Keratinocyte (primary cell): Measurements from ENCODE around the gene FJX1. TPM values are rescaled to one million over a fixed set of nuclear protein-coding genes. Genes with fewer than 3 reads are reported as not detected.

ENCODE experiments used
- DNase-seq: peaks from one replicate; pipeline ENCODE4 v3.0.0-alpha.2; 2011; ENCODE audit warnings: low read depth, missing footprints, low spot score
- FAIRE-seq: peaks from 2 replicates; lab custom pipeline; 2011; peaks lifted over from hg19 to GRCh38; lab: Jason Lieb, UNC
- H2AFZ ChIP-seq: 2 replicates; pipeline ENCODE4 v1.6.0; 2012; ENCODE audit warnings: low read length, control low read depth, inconsistent platforms; ENCODE audit not compliant: control insufficient read depth
- H3K27ac ChIP-seq: 2 replicates; pipeline ENCODE4 v1.5.1; 2011; ENCODE audit warnings: low read length; ENCODE audit not compliant: control insufficient read depth, insufficient read depth
- H3K27me3 ChIP-seq: 3 replicates; pipeline ENCODE4 v1.6.0; 2011; ENCODE audit warnings: low read length; ENCODE audit not compliant: control insufficient read depth, insufficient read depth; ENCODE audit errors: extremely low read depth
- H3K36me3 ChIP-seq, 2 experiments: 2 replicates in 1 of 2; 3 replicates in 1 of 2; pipeline ENCODE4 v1.5.1; 2011; ENCODE audit warnings: low read length in 2 of 2, mild to moderate bottlenecking in 1 of 2; ENCODE audit not compliant: control insufficient read depth in 2 of 2, insufficient read depth in 2 of 2; ENCODE audit errors: extremely low read depth in 1 of 2
- H3K4me1 ChIP-seq: 3 replicates; pipeline ENCODE4 v1.5.1; 2011; ENCODE audit warnings: low read length; ENCODE audit not compliant: control insufficient read depth, insufficient read depth; ENCODE audit errors: extremely low read depth
- H3K4me2 ChIP-seq: 3 replicates; pipeline ENCODE4 v1.6.0; 2011; ENCODE audit warnings: low read depth, low read length; ENCODE audit not compliant: control insufficient read depth, insufficient read depth; ENCODE audit errors: extremely low read depth
- H3K4me3 ChIP-seq, 3 experiments: fragments of 200-600 bp in 1 of 3; sonication (generic) in 1 of 3; 2 replicates in 2 of 3; 3 replicates in 1 of 3; pipeline ENCODE4 v1.5.1; 2011 to 2016; ENCODE audit warnings: low read length in 3 of 3, mild to moderate bottlenecking in 3 of 3, control low read depth in 2 of 3, inconsistent platforms in 1 of 3, low read depth in 1 of 3, mixed read lengths in 1 of 3, mixed run types in 1 of 3, moderate library complexity in 1 of 3; ENCODE audit not compliant: control insufficient read depth in 2 of 3, insufficient read depth in 2 of 3; ENCODE audit errors: extremely low read depth in 1 of 3
- H3K79me2 ChIP-seq: 2 replicates; pipeline ENCODE4 v1.6.0; 2012; ENCODE audit warnings: low read length; ENCODE audit not compliant: control insufficient read depth, insufficient read depth
- H3K9ac ChIP-seq: 3 replicates; pipeline ENCODE4 v1.6.0; 2011; ENCODE audit warnings: low read length; ENCODE audit not compliant: control insufficient read depth, insufficient read depth; ENCODE audit errors: extremely low read depth
- H3K9me1 ChIP-seq: 3 replicates; pipeline ENCODE4 v1.6.0; 2011; ENCODE audit warnings: low read length; ENCODE audit not compliant: control insufficient read depth, insufficient read depth; ENCODE audit errors: extremely low read depth
- H3K9me3 ChIP-seq: 2 replicates; pipeline ENCODE4 v1.5.1; 2012; ENCODE audit warnings: low read depth, low read length; ENCODE audit not compliant: control insufficient read depth
- H4K20me1 ChIP-seq: 3 replicates; pipeline ENCODE4 v1.6.0; 2011; ENCODE audit warnings: low read length; ENCODE audit not compliant: control insufficient read depth, insufficient read depth; ENCODE audit errors: extremely low read depth
- CTCF ChIP-seq, 3 experiments: IDR thresholded peaks in 1 of 3; conservative IDR thresholded peaks in 1 of 3; optimal IDR thresholded peaks in 1 of 3; 2 replicates in 2 of 3; 3 replicates in 1 of 3; pipeline versions ENCODE3 to v1.5.1; 2011; ENCODE audit warnings: low read length in 3 of 3, mild to moderate bottlenecking in 3 of 3, moderate library complexity in 2 of 3, control low read depth in 1 of 3, inconsistent platforms in 1 of 3; ENCODE audit not compliant: insufficient read depth in 2 of 3; ENCODE audit errors: extremely low read depth in 1 of 3
- EZH2 ChIP-seq: IDR thresholded peaks from one replicate; pipeline ENCODE4 v1.6.1; 2012; ENCODE audit warnings: inconsistent platforms, mild to moderate bottlenecking, low read length, moderate library complexity
- dilution Hi-C: fragments of 300-500 bp; cut with MboI; formaldehyde crosslinking; loops from one replicate; pipeline ENCODE4 v1.7.0; 2020; ENCODE audit warnings: low sequenced_read_pairs; ENCODE audit not compliant: extremely low pct_ligation_motif_present
- polyA plus RNA-seq, 5 experiments: library from polyadenylated mRNA; depleted of rRNA in 3 of 5; stranded (reverse) in 3 of 5; stranded (forward) in 1 of 5; unstranded in 1 of 5; fragments of >200 nt; gene quantifications; 1 replicate in 1 of 5; 2 replicates in 3 of 5; 3 replicates in 1 of 5; pipeline versions ENCODE4 v1.2.1 to v1.2.3, GENCODE V29; 2011 to 2012; ENCODE audit warnings: missing spikeins in 2 of 5, low read depth in 1 of 5, low replicate concordance in 1 of 5

FJX1 gene
- polyA plus RNA-seq, 1 donor (not counting 4 experiments of a cell fraction or from before 2014, with no cell fraction given), result 19.7 TPM

GRCh38 chr11:35614939-35615569 lies 3.2 kb upstream of the FJX1 start:
- no peaks in the 10 kb centered on the region for H3K9me1 ChIP-seq
- no peak overlapping the region for H2AFZ ChIP-seq
- H3K9me3 ChIP-seq, result no peaks in the 10 kb centered on the region
- no peaks in the 10 kb centered on the region for H4K20me1 ChIP-seq
- peaks cover 0 to 3% of the 10 kb centered on the region in 2 experiments for H3K36me3 ChIP-seq
- peaks cover 27% of the 10 kb centered on the region for H3K4me1 ChIP-seq
- no peak for DNase-seq
- H3K4me2 ChIP-seq, result peak overlapping the region; percentile 9
- dilution Hi-C loops, result loop anchor here (25.0 kb wide), 1 partner anchor 197 kb away; no protein-coding TSS in a partner anchor
- peak; percentile 17 for FAIRE-seq
- TF ChIP-seq CTCF (optimal IDR thresholded peaks at IDR 0.05 in 1 of 3, IDR thresholded peaks at IDR 0.05 in 1 of 3, conservative IDR thresholded peaks at IDR 0.05 in 1 of 3; ENCODE audit: extremely low read depth in 1 of 3, insufficient read depth in 2 of 3, low read length in 3 of 3), result no peak
- no peak for TF ChIP-seq EZH2
- H3K27me3 ChIP-seq, result no peaks in the 10 kb centered on the region
- no peak overlapping the region for H3K4me3 ChIP-seq
- no peak overlapping the region for H3K27ac ChIP-seq
- no peak overlapping the region for H3K9ac ChIP-seq
- H3K79me2 ChIP-seq, result peaks cover 15% of the 10 kb centered on the region

- Histone ChIP-seq H3K4me1 (peaks cover 30% of the 10 kb centered on the region), H3K27me3 (no peaks in the 10 kb centered on the region), H2AFZ (no peak overlapping the region), H3K4me3 (no peak overlapping the region), H3K9me1 (no peaks in the 10 kb centered on the region), H3K27ac (no peak overlapping the region), H3K9me3 (no peaks in the 10 kb centered on the region), H3K79me2 (peaks cover 26% of the 10 kb centered on the region), H4K20me1 (no peaks in the 10 kb centered on the region), H3K4me2 (no peak overlapping the region), H3K36me3 (peaks cover 0 to 8% of the 10 kb centered on the region in 2 experiments), H3K9ac (no peak overlapping the region)
- DNase-seq (no peak), FAIRE-seq (peak; percentile 13)
- dilution Hi-C loops, result loop anchor here (25.0 kb wide), 1 partner anchor 196 kb away; no protein-coding TSS in a partner anchor
- peak in 2 of 3 experiments; percentile 32 to 58 for TF ChIP-seq CTCF (optimal IDR thresholded peaks at IDR 0.05 in 1 of 3, IDR thresholded peaks at IDR 0.05 in 1 of 3, conservative IDR thresholded peaks at IDR 0.05 in 1 of 3; ENCODE audit: extremely low read depth in 1 of 3, insufficient read depth in 2 of 3, low read length in 3 of 3)
- no peak for TF ChIP-seq EZH2
These were observed 2.0 kb upstream of the FJX1 start for GRCh38 chr11:35615921-35616900.
